GM12878 (cell line): ENCODE data around the gene MLXIP. TPM values are rescaled to one million over a fixed set of nuclear protein-coding genes. Genes with fewer than 3 reads are reported as not detected.

Experiments
- ATAC-seq: fragments of 200-7000 bp; cut with Tn5 transposase; 3 replicates; pipeline ENCODE4 v1.9.1; 2020; ENCODE audit warnings: mild to moderate bottlenecking, moderate library complexity
- BruUV-seq: library from RNA; stranded (reverse); fragments of 400-500 nt; replicated peaks from 2 replicates; lab custom pipeline; 2021; lab: Mats Ljungman, UMichigan
- CTCF ChIA-PET: fragments of 300-600 bp; sonication (Branson Sonifier 250); formaldehyde crosslinking; extraction: SDS; loops from one replicate; lab custom pipeline; 2021; ENCODE audit warnings: inconsistent platforms; lab: Yijun Ruan, JAX
- POLR2A ChIA-PET: fragments of 350-600 bp; formaldehyde crosslinking; extraction: SDS; loops from one replicate; lab custom pipeline; 2021; ENCODE audit warnings: inconsistent platforms; lab: Charles Lee
- RAD21 ChIA-PET: fragments of 300-600 bp; sonication (Branson Sonifier 250); formaldehyde crosslinking; loops from one replicate; lab custom pipeline; 2023; ENCODE audit warnings: antibody characterized with exemption; ENCODE audit not compliant: unreplicated experiment; lab: Charles Lee
- SMC1A ChIA-PET: fragments of 300-600 bp; sonication (Branson Sonifier 250); formaldehyde crosslinking; loops from one replicate; lab custom pipeline; 2023; ENCODE audit not compliant: unreplicated experiment, uncharacterized antibody; lab: Charles Lee
- DNase-seq: peaks from one replicate; pipeline ENCODE4 v3.0.0-alpha.2; 2011; ENCODE audit warnings: low read depth, low spot score
- FAIRE-seq: peaks from 3 replicates; lab custom pipeline; 2011; peaks lifted over from hg19 to GRCh38; lab: Jason Lieb, UNC
- H2AFZ ChIP-seq: 2 replicates; pipeline ENCODE4 v1.6.0; 2011; ENCODE audit warnings: low read depth, low read length, control low read depth; ENCODE audit not compliant: control insufficient read depth
- H3K27ac ChIP-seq: 2 replicates; pipeline ENCODE4 v1.5.1; 2011; ENCODE audit warnings: control low read depth; ENCODE audit not compliant: control insufficient read depth, insufficient read depth
- H3K27me3 ChIP-seq, 2 experiments: replicated peaks in 1 of 2; 2 replicates each; pipeline versions ENCODE4 v1.6.0 to v1.6.1; 2011; ENCODE audit warnings: low read length in 1 of 2; ENCODE audit not compliant: control insufficient read depth in 2 of 2, insufficient read depth in 2 of 2
- H3K36me3 ChIP-seq, 2 experiments: 2 replicates each; pipeline ENCODE4 v1.5.1; 2011; ENCODE audit warnings: low read length in 1 of 2; ENCODE audit not compliant: control insufficient read depth in 2 of 2, insufficient read depth in 2 of 2
- H3K4me1 ChIP-seq: 2 replicates; pipeline ENCODE4 v1.6.1; 2011; ENCODE audit warnings: mild to moderate bottlenecking, low read length, moderate library complexity, mixed read lengths; ENCODE audit not compliant: control insufficient read depth, insufficient read depth
- H3K4me2 ChIP-seq: 2 replicates; pipeline ENCODE4 v1.6.0; 2011; ENCODE audit warnings: control low read depth; ENCODE audit not compliant: control insufficient read depth, insufficient read depth
- H3K4me3 ChIP-seq: fragments of 200-600 bp; sonication (generic); 2 replicates; pipeline ENCODE4 v1.5.1; 2016
- H3K79me2 ChIP-seq: 2 replicates; pipeline ENCODE4 v1.6.0; 2011; ENCODE audit warnings: low read length; ENCODE audit not compliant: control insufficient read depth, insufficient read depth
- H3K9ac ChIP-seq: 2 replicates; pipeline ENCODE4 v1.8.0; 2011; ENCODE audit warnings: low read length, control low read depth, mixed read lengths; ENCODE audit not compliant: control insufficient read depth, insufficient read depth
- H3K9me3 ChIP-seq: replicated peaks from 3 replicates; pipeline ENCODE4 v1.5.1; 2011; ENCODE audit warnings: mild to moderate bottlenecking, low read length; ENCODE audit not compliant: control insufficient read depth, insufficient read depth
- H4K20me1 ChIP-seq: 2 replicates; pipeline ENCODE4 v1.6.0; 2011; ENCODE audit not compliant: control insufficient read depth, insufficient read depth
- GABPA ChIP-seq: IDR thresholded peaks from 2 replicates; pipeline ENCODE4 v1.6.1; 2014; ENCODE audit warnings: antibody characterized with exemption, low read depth, mild to moderate bottlenecking, inconsistent platforms
- GATAD2B ChIP-seq: fragments of 450-650 bp; conservative IDR thresholded peaks from 2 replicates; pipeline ENCODE4 v1.6.1; 2017; ENCODE audit warnings: low read depth, mild to moderate bottlenecking, moderate library complexity
- IRF5 ChIP-seq: fragments of 450-650 bp; IDR thresholded peaks from 2 replicates; pipeline ENCODE4 v1.6.1; 2017; ENCODE audit warnings: borderline replicate concordance
- JUNB ChIP-seq: IDR thresholded peaks from 2 replicates; pipeline ENCODE4 v1.6.1; 2016; ENCODE audit warnings: antibody characterized with exemption, mild to moderate bottlenecking
- KDM1A ChIP-seq: fragments of 200-600 bp; sonication (generic); IDR thresholded peaks from 2 replicates; pipeline ENCODE4 v1.6.1; 2016; ENCODE audit warnings: borderline replicate concordance
- POLR2A ChIP-seq: IDR thresholded peaks from 2 replicates; pipeline ENCODE4 v1.6.1; 2011; ENCODE audit warnings: low read depth, mild to moderate bottlenecking, low read length
- RFX5 ChIP-seq: IDR thresholded peaks from 2 replicates; pipeline ENCODE4 v1.6.1; 2011; ENCODE audit warnings: low read depth, low read length, improper control_type of control experiment
- USF1 ChIP-seq: IDR thresholded peaks from 2 replicates; pipeline ENCODE4 v1.6.1; 2011; ENCODE audit warnings: borderline replicate concordance, low read depth, mild to moderate bottlenecking, moderate library complexity, mixed read lengths, low read length; ENCODE audit not compliant: insufficient read depth; ENCODE audit errors: extremely low read length
- WGBS: methylation state at CpG from one replicate; pipeline ENCODE4 v1.1.6; 2016; ENCODE audit warnings: low lambda C conversion rate; ENCODE audit not compliant: insufficient replicate concordance, insufficient coverage; ENCODE audit errors: missing lambda C conversion rate; 5-methylcytosine and 5-hydroxymethylcytosine counted together
- in situ Hi-C: fragments of 300-500 bp; cut with MboI; formaldehyde crosslinking; loops from 9 replicates; pipeline ENCODE4 v1.14.3; 2018; ENCODE audit warnings: mixed read lengths
- intact Hi-C: fragments of 100-400 bp; cut with micrococcal nuclease; formaldehyde crosslinking; loops from one replicate; pipeline ENCODE4 v1.14.2; 2022; ENCODE audit not compliant: unreplicated experiment
- polyA plus RNA-seq, 11 experiments: library from polyadenylated mRNA; depleted of rRNA in 4 of 11; unstranded in 6 of 11; stranded (reverse) in 5 of 11; fragments of >200 nt; fragmentation: Nextera tagmentation in 4 of 11; fragmentation: Illumina TruSeq in 1 of 11; extraction: Ambion mirVana in 4 of 11; extraction: Trizol in 1 of 11; gene quantifications; 1 replicate in 1 of 11; 2 replicates in 10 of 11; pipeline versions ENCODE4 v1.2.1 to v1.2.3, GENCODE V29; 2011 to 2016; ENCODE audit warnings: inconsistent platforms in 2 of 11, missing spikeins in 2 of 11, low read depth in 1 of 11
- total RNA-seq, 4 experiments: library from RNA; depleted of rRNA in 3 of 4; stranded (reverse); fragments of >200 nt in 3 of 4; fragmentation: Illumina TruSeq in 1 of 4; extraction: Trizol in 1 of 4; gene quantifications; 2 replicates each; pipeline versions ENCODE4 v1.2.1 to v1.2.3, GENCODE V29; 2013 to 2021

Gene MLXIP
- total and polyA plus RNA-seq, 10 of the 15 experiments (the other 5 are each of a cell fraction or from before 2014, with no cell fraction given): 1.1 to 23.7 (median 7.0) TPM

- FAIRE-seq: no peak
- no peak overlapping the region for H3K9ac ChIP-seq
- BruUV-seq: no TSS peak
Measured at GRCh38 chr12:122145505-122146330, 67.2 kb downstream of the MLXIP start.

GRCh38 chr12:122147514-122148290 lies 69.1 kb downstream of the MLXIP start:
- H3K9me3 ChIP-seq: no peaks in the 10 kb centered on the region
- POLR2A ChIA-PET: no interaction called here
- H3K27me3 ChIP-seq: no peaks in the 10 kb centered on the region; a peak in 1 of 4 replicates
- FAIRE-seq: no peak
- H3K27ac ChIP-seq: no peak overlapping the region
- intact Hi-C loops: no loop called here
- RAD21 ChIA-PET: interaction anchor here (0.6 kb wide), 1 partner anchor 9 kb away, joined by 3 read pairs; no protein-coding TSS in a partner anchor
- ATAC-seq: no peak; the same call in 2 of the 3 replicates
- DNase-seq: no peak
- no peak overlapping the region for H3K4me3 ChIP-seq
- H3K4me2 ChIP-seq: no peak overlapping the region
- CTCF ChIA-PET: interaction anchor here (0.6 kb wide), 1 partner anchor 43 kb away, joined by 3 read pairs; no protein-coding TSS in a partner anchor
- no peaks in the 10 kb centered on the region for H4K20me1 ChIP-seq
- no peaks in the 10 kb centered on the region for H3K79me2 ChIP-seq
- SMC1A ChIA-PET: interaction anchor here (0.9 kb wide), 1 partner anchor 35 kb away, joined by 3 read pairs; the partner anchor contains the start of gene LRRC43
- no peak overlapping the region for H3K9ac ChIP-seq
- in situ Hi-C loops: no loop called here
- no peak overlapping the region for H2AFZ ChIP-seq
- no peaks in the 10 kb centered on the region for H3K36me3 ChIP-seq
- BruUV-seq: no TSS peak
- no peak for TF ChIP-seq USF1
- no peak for TF ChIP-seq IRF5
- TF ChIP-seq RFX5: no peak
- no peak for TF ChIP-seq GABPA
- TF ChIP-seq JUNB: no peak
- no peak for TF ChIP-seq KDM1A
- 51% methylated on average over 21 of the region's 21 CpGs for WGBS
- no peaks in the 10 kb centered on the region for H3K4me1 ChIP-seq

More at GRCh38 chr12:122145505-122146330, 67.2 kb downstream of the MLXIP start:
- Histone ChIP-seq H3K36me3 (no peaks in the 10 kb centered on the region), H3K4me3 (no peak overlapping the region), H3K27ac (no peak overlapping the region), H3K4me2 (no peak overlapping the region), H3K27me3 (no peaks in the 10 kb centered on the region; a peak in 1 of 4 replicates), H4K20me1 (no peaks in the 10 kb centered on the region), H2AFZ (no peak overlapping the region), H3K9me3 (no peaks in the 10 kb centered on the region), H3K4me1 (no peaks in the 10 kb centered on the region), H3K79me2 (no peaks in the 10 kb centered on the region)
- peak; percentile 31; the same call in 1 of the 2 replicates for TF ChIP-seq POLR2A
- TF ChIP-seq GATAD2B: no peak
- ATAC-seq: no peak
- ChIA-PET SMC1A (no interaction called here), POLR2A (interaction anchor here (0.6 kb wide), 1 partner anchor 455 kb away, joined by 7 read pairs; no protein-coding TSS in a partner anchor), RAD21 (no interaction called here), CTCF (no interaction called here)
- DNase-seq: no peak
- intact Hi-C loops (no loop called here), in situ Hi-C loops (no loop called here)
- 69% methylated on average over 23 of the region's 23 CpGs for WGBS
